ENCODE data around the gene GPC6.

The GPC6 gene

GRCh38 chr13:94233401-94233800 lies 1006.8 kb downstream of the GPC6 start:
- no peak overlapping the region for H3K27ac ChIP-seq (ENCODE audit: low read depth, low read length)
- H3K4me1 ChIP-seq (ENCODE audit: control insufficient read depth in 1 of 2, insufficient read depth in 2 of 2, low read length in 2 of 2) = no peaks in the 10 kb centered on the region
- H3K36me3 ChIP-seq (ENCODE audit: control insufficient read depth in 1 of 2, insufficient read depth in 2 of 2, low read length in 2 of 2) = no peaks in the 10 kb centered on the region
- H3K9me3 ChIP-seq (ENCODE audit: control insufficient read depth in 1 of 2, low read length in 2 of 2) = no peaks in the 10 kb centered on the region
- H3K9ac ChIP-seq (ENCODE audit: low read depth in 1 of 2, low read length in 2 of 2) = no peak overlapping the region
- H3K27me3 ChIP-seq (ENCODE audit: control insufficient read depth in 1 of 2, insufficient read depth in 2 of 2, low read length in 2 of 2) = no peaks in the 10 kb centered on the region
- H3K4me3 ChIP-seq (ENCODE audit: low read depth in 1 of 2, low read length in 2 of 2) = no peak overlapping the region

GRCh38 chr13:94233837-94234236 lies 1007.2 kb downstream of the GPC6 start:
- Histone ChIP-seq H3K36me3 (ENCODE audit: control insufficient read depth in 1 of 2, insufficient read depth in 2 of 2, low read length in 2 of 2) (no peaks in the 10 kb centered on the region), H3K4me3 (ENCODE audit: low read depth in 1 of 2, low read length in 2 of 2) (no peak overlapping the region), H3K4me1 (ENCODE audit: control insufficient read depth in 1 of 2, insufficient read depth in 2 of 2, low read length in 2 of 2) (no peaks in the 10 kb centered on the region), H3K27ac (ENCODE audit: low read depth, low read length) (no peak overlapping the region), H3K9ac (ENCODE audit: low read depth in 1 of 2, low read length in 2 of 2) (no peak overlapping the region), H3K9me3 (ENCODE audit: control insufficient read depth in 1 of 2, low read length in 2 of 2) (no peaks in the 10 kb centered on the region), H3K27me3 (ENCODE audit: control insufficient read depth in 1 of 2, insufficient read depth in 2 of 2, low read length in 2 of 2) (no peaks in the 10 kb centered on the region)

GRCh38 chr13:94234738-94235137 lies 1008.1 kb downstream of the GPC6 start:
- no peak overlapping the region for H3K9ac ChIP-seq (ENCODE audit: low read depth in 1 of 2, low read length in 2 of 2)
- no peak overlapping the region for H3K27ac ChIP-seq (ENCODE audit: low read depth, low read length)
- no peaks in the 10 kb centered on the region for H3K4me1 ChIP-seq (ENCODE audit: control insufficient read depth in 1 of 2, insufficient read depth in 2 of 2, low read length in 2 of 2)
- H3K4me3 ChIP-seq (ENCODE audit: low read depth in 1 of 2, low read length in 2 of 2) = no peak overlapping the region
- no peaks in the 10 kb centered on the region for H3K27me3 ChIP-seq (ENCODE audit: control insufficient read depth in 1 of 2, insufficient read depth in 2 of 2, low read length in 2 of 2)
- H3K36me3 ChIP-seq (ENCODE audit: control insufficient read depth in 1 of 2, insufficient read depth in 2 of 2, low read length in 2 of 2) = no peaks in the 10 kb centered on the region
- H3K9me3 ChIP-seq (ENCODE audit: control insufficient read depth in 1 of 2, low read length in 2 of 2) = no peaks in the 10 kb centered on the region

GRCh38 chr13:94236132-94236531 lies 1009.5 kb downstream of the GPC6 start:
- Histone ChIP-seq H3K9me3 (ENCODE audit: control insufficient read depth in 1 of 2, low read length in 2 of 2) (no peaks in the 10 kb centered on the region), H3K27ac (ENCODE audit: low read depth, low read length) (no peak overlapping the region), H3K36me3 (ENCODE audit: control insufficient read depth in 1 of 2, insufficient read depth in 2 of 2, low read length in 2 of 2) (no peaks in the 10 kb centered on the region), H3K9ac (ENCODE audit: low read depth in 1 of 2, low read length in 2 of 2) (no peak overlapping the region), H3K4me3 (ENCODE audit: low read depth in 1 of 2, low read length in 2 of 2) (no peak overlapping the region), H3K4me1 (ENCODE audit: control insufficient read depth in 1 of 2, insufficient read depth in 2 of 2, low read length in 2 of 2) (no peaks in the 10 kb centered on the region), H3K27me3 (ENCODE audit: control insufficient read depth in 1 of 2, insufficient read depth in 2 of 2, low read length in 2 of 2) (no peaks in the 10 kb centered on the region)

GRCh38 chr13:94236872-94237271 lies 1010.3 kb downstream of the GPC6 start:
- Histone ChIP-seq H3K9me3 (ENCODE audit: control insufficient read depth in 1 of 2, low read length in 2 of 2) (no peaks in the 10 kb centered on the region), H3K27me3 (ENCODE audit: control insufficient read depth in 1 of 2, insufficient read depth in 2 of 2, low read length in 2 of 2) (no peaks in the 10 kb centered on the region), H3K27ac (ENCODE audit: low read depth, low read length) (no peak overlapping the region)

GRCh38 chr13:94239135-94239534 lies 1012.5 kb downstream of the GPC6 start:
- no peaks in the 10 kb centered on the region for H3K36me3 ChIP-seq (ENCODE audit: control insufficient read depth in 1 of 2, insufficient read depth in 2 of 2, low read length in 2 of 2)
- H3K4me3 ChIP-seq (ENCODE audit: low read depth in 1 of 2, low read length in 2 of 2) = no peak overlapping the region
- H3K27me3 ChIP-seq (ENCODE audit: control insufficient read depth in 1 of 2, insufficient read depth in 2 of 2, low read length in 2 of 2) = no peaks in the 10 kb centered on the region
- H3K9me3 ChIP-seq (ENCODE audit: control insufficient read depth in 1 of 2, low read length in 2 of 2) = no peaks in the 10 kb centered on the region
- H3K4me1 ChIP-seq (ENCODE audit: control insufficient read depth in 1 of 2, insufficient read depth in 2 of 2, low read length in 2 of 2) = no peaks in the 10 kb centered on the region
- no peak overlapping the region for H3K27ac ChIP-seq (ENCODE audit: low read depth, low read length)
- no peak overlapping the region for H3K9ac ChIP-seq (ENCODE audit: low read depth in 1 of 2, low read length in 2 of 2)

More at GRCh38 chr13:94236872-94237271, 1010.3 kb downstream of the GPC6 start:
- H3K36me3 ChIP-seq (ENCODE audit: control insufficient read depth in 1 of 2, insufficient read depth in 2 of 2, low read length in 2 of 2) = no peaks in the 10 kb centered on the region
- H3K9ac ChIP-seq (ENCODE audit: low read depth in 1 of 2, low read length in 2 of 2) = no peak overlapping the region
- H3K4me3 ChIP-seq (ENCODE audit: low read depth in 1 of 2, low read length in 2 of 2) = no peak overlapping the region
- no peaks in the 10 kb centered on the region for H3K4me1 ChIP-seq (ENCODE audit: control insufficient read depth in 1 of 2, insufficient read depth in 2 of 2, low read length in 2 of 2)

GRCh38 chr13:94242554-94242953 lies 1015.9 kb downstream of the GPC6 start:
- no peaks in the 10 kb centered on the region for H3K9me3 ChIP-seq (ENCODE audit: control insufficient read depth in 1 of 2, low read length in 2 of 2)
- no peaks in the 10 kb centered on the region for H3K36me3 ChIP-seq (ENCODE audit: control insufficient read depth in 1 of 2, insufficient read depth in 2 of 2, low read length in 2 of 2)
- no peaks in the 10 kb centered on the region for H3K4me1 ChIP-seq (ENCODE audit: control insufficient read depth in 1 of 2, insufficient read depth in 2 of 2, low read length in 2 of 2)
- no peak overlapping the region for H3K9ac ChIP-seq (ENCODE audit: low read depth in 1 of 2, low read length in 2 of 2)
- no peaks in the 10 kb centered on the region for H3K27me3 ChIP-seq (ENCODE audit: control insufficient read depth in 1 of 2, insufficient read depth in 2 of 2, low read length in 2 of 2)
- H3K27ac ChIP-seq (ENCODE audit: low read depth, low read length) = no peak overlapping the region
- no peak overlapping the region for H3K4me3 ChIP-seq (ENCODE audit: low read depth in 1 of 2, low read length in 2 of 2)

GRCh38 chr13:94243551-94243950 lies 1016.9 kb downstream of the GPC6 start:
- Histone ChIP-seq H3K36me3 (ENCODE audit: control insufficient read depth in 1 of 2, insufficient read depth in 2 of 2, low read length in 2 of 2) (no peaks in the 10 kb centered on the region), H3K9me3 (ENCODE audit: control insufficient read depth in 1 of 2, low read length in 2 of 2) (no peaks in the 10 kb centered on the region), H3K27ac (ENCODE audit: low read depth, low read length) (no peak overlapping the region), H3K4me1 (ENCODE audit: control insufficient read depth in 1 of 2, insufficient read depth in 2 of 2, low read length in 2 of 2) (no peaks in the 10 kb centered on the region), H3K4me3 (ENCODE audit: low read depth in 1 of 2, low read length in 2 of 2) (no peak overlapping the region), H3K27me3 (ENCODE audit: control insufficient read depth in 1 of 2, insufficient read depth in 2 of 2, low read length in 2 of 2) (no peaks in the 10 kb centered on the region), H3K9ac (ENCODE audit: low read depth in 1 of 2, low read length in 2 of 2) (no peak overlapping the region)

GRCh38 chr13:94246495-94246894 lies 1019.9 kb downstream of the GPC6 start:
- Histone ChIP-seq H3K4me3 (ENCODE audit: low read depth in 1 of 2, low read length in 2 of 2) (no peak overlapping the region), H3K27ac (ENCODE audit: low read depth, low read length) (no peak overlapping the region), H3K9ac (ENCODE audit: low read depth in 1 of 2, low read length in 2 of 2) (no peak overlapping the region), H3K9me3 (ENCODE audit: control insufficient read depth in 1 of 2, low read length in 2 of 2) (no peaks in the 10 kb centered on the region), H3K36me3 (ENCODE audit: control insufficient read depth in 1 of 2, insufficient read depth in 2 of 2, low read length in 2 of 2) (no peaks in the 10 kb centered on the region), H3K27me3 (ENCODE audit: control insufficient read depth in 1 of 2, insufficient read depth in 2 of 2, low read length in 2 of 2) (no peaks in the 10 kb centered on the region), H3K4me1 (ENCODE audit: control insufficient read depth in 1 of 2, insufficient read depth in 2 of 2, low read length in 2 of 2) (no peaks in the 10 kb centered on the region)

- Histone ChIP-seq H3K4me3 (ENCODE audit: low read depth in 1 of 2, low read length in 2 of 2) (no peak overlapping the region), H3K36me3 (ENCODE audit: control insufficient read depth in 1 of 2, insufficient read depth in 2 of 2, low read length in 2 of 2) (no peaks in the 10 kb centered on the region), H3K9ac (ENCODE audit: low read depth in 1 of 2, low read length in 2 of 2) (no peak overlapping the region), H3K9me3 (ENCODE audit: control insufficient read depth in 1 of 2, low read length in 2 of 2) (no peaks in the 10 kb centered on the region), H3K4me1 (ENCODE audit: control insufficient read depth in 1 of 2, insufficient read depth in 2 of 2, low read length in 2 of 2) (no peaks in the 10 kb centered on the region), H3K27me3 (ENCODE audit: control insufficient read depth in 1 of 2, insufficient read depth in 2 of 2, low read length in 2 of 2) (no peaks in the 10 kb centered on the region), H3K27ac (ENCODE audit: low read depth, low read length) (no peak overlapping the region)
These were observed 1021.3 kb downstream of the GPC6 start for GRCh38 chr13:94247890-94248289.

Measured in duodenal mucosa (tissue), 2 donors.